K562 (cell line): ENCODE data around the gene IARS1. TPM values are rescaled to one million over a fixed set of nuclear protein-coding genes. Genes with fewer than 3 reads are reported as not detected.
A peak's percentile ranks its signal among the peaks of the same experiment; 100 is the strongest.

ENCODE experiments used
- AFF4 ChIP-seq: sonication (generic); formaldehyde crosslinking; IDR thresholded peaks from 2 replicates; pipeline ENCODE4 v1.8.0; 2023; ENCODE audit warnings: mild to moderate bottlenecking, missing genetic modification reagents
- HDAC2 ChIP-seq: fragments of 450-650 bp; IDR thresholded peaks from 2 replicates; pipeline ENCODE4 v1.6.1; 2016; ENCODE audit warnings: mild to moderate bottlenecking
- KLF1 ChIP-seq: fragments of 450-650 bp; IDR thresholded peaks from 2 replicates; pipeline ENCODE4 v1.6.1; 2016; ENCODE audit warnings: missing genetic modification characterization, missing compliant biosample characterization
- MGA ChIP-seq: fragments of 450-650 bp; IDR thresholded peaks from 2 replicates; pipeline ENCODE4 v1.6.1; 2016; ENCODE audit warnings: mild to moderate bottlenecking, moderate library complexity
- POLR2AphosphoS5 ChIP-seq: IDR thresholded peaks from 2 replicates; pipeline ENCODE4 v1.6.1; 2011; ENCODE audit warnings: mild to moderate bottlenecking, low read depth, low read length, moderate library complexity; ENCODE audit not compliant: control insufficient read depth, insufficient read depth
- SMARCA5 ChIP-seq: fragments of 450-650 bp; IDR thresholded peaks from 2 replicates; pipeline ENCODE4 v1.6.1; 2016
- ZNF449 ChIP-seq: fragments of 250-450 bp; sonication (Bioruptor Pico); IDR thresholded peaks from 2 replicates; pipeline ENCODE4 v1.8.0; 2022; ENCODE audit warnings: moderate library complexity, mild to moderate bottlenecking, inconsistent platforms
- ZNF589 ChIP-seq: fragments of 200-800 bp; sonication (Bioruptor generic); IDR thresholded peaks from 2 replicates; pipeline ENCODE4 v1.6.1; 2016; ENCODE audit warnings: low read depth, missing genetic modification characterization, missing compliant biosample characterization
- polyA plus RNA-seq, 8 experiments: library from polyadenylated mRNA; depleted of rRNA in 4 of 8; stranded (reverse) in 5 of 8; unstranded in 3 of 8; fragments of >200 nt; fragmentation: Nextera tagmentation in 2 of 8; fragmentation: Illumina TruSeq in 1 of 8; extraction: Ambion mirVana in 2 of 8; extraction: Trizol in 1 of 8; gene quantifications; 2 replicates each; pipeline versions ENCODE4 v1.2.1 to v1.2.3, GENCODE V29; 2011 to 2014; ENCODE audit warnings: inconsistent platforms in 1 of 8, missing spikeins in 1 of 8
- total RNA-seq, 7 experiments: library from RNA; depleted of rRNA in 6 of 7; stranded (reverse); fragments of >200 nt in 6 of 7; fragmentation: Illumina TruSeq in 2 of 7; extraction: Trizol in 2 of 7; gene quantifications; 2 replicates each; pipeline versions ENCODE4 v1.2.1 to v1.2.3, GENCODE V29; 2011 to 2021; ENCODE audit warnings: low replicate concordance in 1 of 7

Gene IARS1
- total and polyA plus RNA-seq, 9 of the 15 experiments (the other 6 are each of a cell fraction or from before 2014, with no cell fraction given): 119 to 371 (median 234) TPM

GRCh38 chr9:92325269-92325990 is 31.9 kb upstream of the IARS1 start, which contains the start of the genes CENPP and NOL8 (continued):
- peak; percentile 90 for TF ChIP-seq MGA
- peak; percentile 97 for TF ChIP-seq HDAC2
- no peak for TF ChIP-seq SMARCA5
- peak; percentile 79; the same call in 1 of the 2 replicates for TF ChIP-seq POLR2AphosphoS5
- TF ChIP-seq ZNF589 (CRISPR knock-in tag): no peak
- TF ChIP-seq ZNF449 (CRISPR knock-in tag): no peak
- peak; percentile 67; the same call in 1 of the 2 replicates for TF ChIP-seq AFF4 (CRISPR knock-in tag)
- peak; percentile 41; the same call in 1 of the 2 replicates for TF ChIP-seq KLF1 (tag)
